AG04450 (cell line): ENCODE data around the gene KIAA0930. TPM values are rescaled to one million over a fixed set of nuclear protein-coding genes. Genes with fewer than 3 reads are reported as not detected.

Source experiments
- CTCF ChIA-PET: fragments of 300-600, 350-600 bp; formaldehyde crosslinking; extraction: SDS; loops from one replicate; lab custom pipeline; 2022; ENCODE audit warnings: antibody characterized with exemption, inconsistent platforms; lab: Charles Lee
- POLR2A ChIA-PET: fragments of 350-600 bp; formaldehyde crosslinking; extraction: SDS; loops from one replicate; lab custom pipeline; 2021; ENCODE audit warnings: antibody characterized with exemption, inconsistent platforms; lab: Yijun Ruan, JAX
- DNase-seq: peaks from one replicate; pipeline ENCODE4 v3.0.0-alpha.2; 2011; ENCODE audit warnings: low read depth, low spot score
- H3K27ac ChIP-seq: one replicate; pipeline ENCODE4 v1.5.1; 2012; ENCODE audit warnings: low read depth, low read length, control low read depth
- H3K27me3 ChIP-seq: one replicate; pipeline ENCODE4 v1.6.0; 2012; ENCODE audit warnings: low read length; ENCODE audit not compliant: control insufficient read depth, insufficient read depth
- H3K4me3 ChIP-seq: 2 replicates; pipeline ENCODE4 v1.5.1; 2011; ENCODE audit warnings: mild to moderate bottlenecking, low read depth, low read length, control low read depth
- H3K9me3 ChIP-seq: 2 replicates; pipeline ENCODE4 v1.5.1; 2012; ENCODE audit warnings: low read length; ENCODE audit not compliant: control insufficient read depth, insufficient read depth
- CTCF ChIP-seq: IDR thresholded peaks from 2 replicates; pipeline ENCODE4 v1.5.1; 2011; ENCODE audit warnings: low read depth, low read length, control low read depth, inconsistent platforms
- polyA plus RNA-seq: library from polyadenylated mRNA; depleted of rRNA; stranded (reverse); fragments of >200 nt; gene quantifications from 2 replicates; pipeline ENCODE4 v1.2.3, GENCODE V29; 2011

KIAA0930 gene
- polyA plus RNA-seq, 1 experiment, result 49.4 TPM

GRCh38 chr22:45246060-45246985, 5.6 kb upstream of the KIAA0930 start:
- H3K4me3 ChIP-seq, result no peak overlapping the region
- CTCF ChIA-PET, result interaction anchor here (0.6 to 0.9 kb wide), 5 partner anchors 12 to 1552 kb away, joined by 3 to 4 read pairs (median 3); no protein-coding TSS in a partner anchor
- H3K9me3 ChIP-seq, result no peaks in the 10 kb centered on the region
- peak; percentile 94 for DNase-seq
- H3K27ac ChIP-seq, result peak overlapping the region; percentile 95
- no peaks in the 10 kb centered on the region for H3K27me3 ChIP-seq
- no peak for TF ChIP-seq CTCF
- POLR2A ChIA-PET, result interaction anchor here (0.8 to 1.4 kb wide), 2 partner anchors 9 to 83 kb away, joined by 4 to 5 read pairs; partner anchors contain the start of gene NUP50

GRCh38 chr22:45244916-45245315, 4.2 kb upstream of the KIAA0930 start:
- no peak for TF ChIP-seq CTCF
- CTCF ChIA-PET, result no interaction called here
- Histone ChIP-seq H3K4me3 (no peak overlapping the region), H3K27ac (no peak overlapping the region), H3K9me3 (no peaks in the 10 kb centered on the region; the same call in 1 of the 2 replicates), H3K27me3 (no peaks in the 10 kb centered on the region)
- POLR2A ChIA-PET, result no interaction called here
- DNase-seq, result no peak

DNA sequence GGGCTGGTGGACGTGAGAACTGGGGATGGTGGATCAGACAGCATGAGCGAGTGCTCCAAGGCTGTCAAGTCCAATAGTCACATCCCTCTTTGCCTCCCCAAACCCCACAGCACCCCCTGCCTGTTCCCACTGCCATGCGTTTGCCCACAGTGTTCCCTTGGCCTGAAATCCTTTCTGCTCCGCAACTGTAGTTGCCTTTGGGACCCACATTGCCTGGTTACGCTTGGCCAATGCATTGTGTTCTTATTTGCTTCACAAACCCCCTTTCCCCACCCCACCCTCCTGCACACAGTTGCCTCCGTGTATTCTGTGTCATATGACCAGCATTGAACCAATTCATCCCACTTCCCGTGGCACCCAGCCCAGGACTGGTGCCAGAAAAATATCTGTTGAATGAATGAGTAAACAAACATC, 2.1 kb upstream of the KIAA0930 start:
- TF ChIP-seq CTCF, result 0 out of 2 replicates have a peak, but pooled peaks have one; percentile 12
- POLR2A ChIA-PET, result no interaction called here
- H3K4me3 ChIP-seq, result no peak overlapping the region
- CTCF ChIA-PET, result no interaction called here
- H3K9me3 ChIP-seq, result no peaks in the 10 kb centered on the region; the same call in 1 of the 2 replicates
- no peak overlapping the region for H3K27ac ChIP-seq
- H3K27me3 ChIP-seq, result no peaks in the 10 kb centered on the region
- DNase-seq, result no peak

DNA sequence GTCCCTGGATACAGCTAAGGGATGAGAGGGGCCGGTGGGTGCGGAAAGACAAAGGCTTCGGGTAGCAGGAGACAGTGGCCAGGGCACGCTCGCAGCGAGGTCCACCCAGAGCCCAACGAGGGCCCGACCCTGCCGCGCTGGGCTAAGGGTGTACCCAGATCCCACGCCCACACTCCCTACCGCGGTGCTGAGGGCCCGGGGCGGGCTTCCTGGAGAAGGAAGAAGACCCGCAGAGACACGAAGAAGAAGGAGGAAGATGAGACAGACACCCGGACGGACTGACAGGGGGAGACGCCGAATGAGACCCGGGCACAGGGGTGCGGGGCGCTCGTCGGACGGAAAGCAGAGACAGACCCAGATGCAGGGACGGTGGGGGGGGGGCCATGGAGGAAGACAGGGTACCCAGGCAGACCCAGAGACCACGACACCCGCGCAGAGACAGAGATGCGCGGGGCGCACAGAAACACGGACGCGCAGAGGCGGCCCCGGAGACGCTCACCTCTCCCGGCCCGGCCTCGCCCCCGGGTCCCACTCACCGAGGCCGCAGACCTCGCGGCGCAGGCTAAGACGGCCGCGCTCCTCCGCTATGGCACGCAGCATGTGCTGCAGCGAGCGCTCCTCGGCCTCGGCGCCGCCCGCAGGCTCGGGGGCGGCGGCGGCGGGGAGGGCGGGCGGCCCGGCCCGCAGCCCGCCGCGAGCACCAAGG, 437 bp downstream of the KIAA0930 start:
- DNase-seq, result no peak
- peak overlapping the region; percentile 71 for H3K4me3 ChIP-seq
- no peaks in the 10 kb centered on the region; the same call in 1 of the 2 replicates for H3K9me3 ChIP-seq
- ChIA-PET CTCF (no interaction called here), POLR2A (no interaction called here)
- no peak for TF ChIP-seq CTCF
- no peak overlapping the region for H3K27ac ChIP-seq
- H3K27me3 ChIP-seq, result no peaks in the 10 kb centered on the region
